Measurements from ENCODE around the gene CLPTM1. TPM values are rescaled to one million over a fixed set of nuclear protein-coding genes. Genes with fewer than 3 reads are reported as not detected.

CLPTM1 gene
- total and polyA plus RNA-seq, 2 donors from 2014 or later, result 107 to 142 TPM

DNA sequence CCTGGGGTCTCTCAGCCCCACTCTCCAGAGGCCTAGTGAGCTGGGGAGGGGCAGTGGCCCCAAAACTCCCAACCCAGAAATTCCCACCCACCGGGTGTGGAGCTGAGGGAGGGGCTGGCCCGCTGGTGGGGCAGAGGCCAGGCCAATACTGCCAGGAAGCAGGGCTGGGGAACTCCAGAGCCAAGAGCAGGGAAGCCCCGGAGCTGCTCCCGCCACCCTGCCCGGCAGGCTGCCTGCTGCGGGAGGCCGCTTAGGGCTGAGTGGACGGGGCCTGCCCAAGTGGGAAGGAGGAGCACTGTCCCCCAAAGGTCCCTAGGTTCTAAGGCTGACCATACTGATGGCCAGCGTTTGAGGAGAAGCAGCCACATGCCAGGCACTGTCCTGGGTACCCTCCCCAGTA lies 33.1 kb downstream of the CLPTM1 start:
- Histone ChIP-seq H3K9me3 (ENCODE audit: control insufficient read depth in 2 of 3, insufficient read depth in 1 of 3, low read length in 3 of 3) (no peaks in the 10 kb centered on the region), H3K4me1 (ENCODE audit: control insufficient read depth in 2 of 3, insufficient read depth in 2 of 3, low read depth in 1 of 3, low read length in 3 of 3) (no peaks in the 10 kb centered on the region), H3K9ac (ENCODE audit: low read length in 3 of 3) (no peak overlapping the region), H3K27me3 (ENCODE audit: control insufficient read depth, insufficient read depth, low read length) (no peaks in the 10 kb centered on the region), H3K4me3 (ENCODE audit: low read length in 3 of 3) (no peak overlapping the region), H3K27ac (ENCODE audit: low read depth in 2 of 2, low read length in 2 of 2) (no peak overlapping the region), H3K36me3 (ENCODE audit: control insufficient read depth in 2 of 3, insufficient read depth in 3 of 3, low read length in 3 of 3) (peaks cover 0 to 34% (median 25%) of the 10 kb centered on the region in 3 donors)
- no peak for FAIRE-seq
- intact Hi-C loops (cut with DNase I), result no loop called here
- DNase-seq, result no peak
- TF ChIP-seq, protein P1, sequence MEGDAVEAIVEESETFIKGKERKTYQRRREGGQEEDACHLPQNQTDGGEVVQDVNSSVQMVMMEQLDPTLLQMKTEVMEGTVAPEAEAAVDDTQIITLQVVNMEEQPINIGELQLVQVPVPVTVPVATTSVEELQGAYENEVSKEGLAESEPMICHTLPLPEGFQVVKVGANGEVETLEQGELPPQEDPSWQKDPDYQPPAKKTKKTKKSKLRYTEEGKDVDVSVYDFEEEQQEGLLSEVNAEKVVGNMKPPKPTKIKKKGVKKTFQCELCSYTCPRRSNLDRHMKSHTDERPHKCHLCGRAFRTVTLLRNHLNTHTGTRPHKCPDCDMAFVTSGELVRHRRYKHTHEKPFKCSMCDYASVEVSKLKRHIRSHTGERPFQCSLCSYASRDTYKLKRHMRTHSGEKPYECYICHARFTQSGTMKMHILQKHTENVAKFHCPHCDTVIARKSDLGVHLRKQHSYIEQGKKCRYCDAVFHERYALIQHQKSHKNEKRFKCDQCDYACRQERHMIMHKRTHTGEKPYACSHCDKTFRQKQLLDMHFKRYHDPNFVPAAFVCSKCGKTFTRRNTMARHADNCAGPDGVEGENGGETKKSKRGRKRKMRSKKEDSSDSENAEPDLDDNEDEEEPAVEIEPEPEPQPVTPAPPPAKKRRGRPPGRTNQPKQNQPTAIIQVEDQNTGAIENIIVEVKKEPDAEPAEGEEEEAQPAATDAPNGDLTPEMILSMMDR (IDR thresholded peaks at IDR 0.05; ENCODE audit: borderline replicate concordance, extremely low read depth, insufficient read depth), result no peak

DNA sequence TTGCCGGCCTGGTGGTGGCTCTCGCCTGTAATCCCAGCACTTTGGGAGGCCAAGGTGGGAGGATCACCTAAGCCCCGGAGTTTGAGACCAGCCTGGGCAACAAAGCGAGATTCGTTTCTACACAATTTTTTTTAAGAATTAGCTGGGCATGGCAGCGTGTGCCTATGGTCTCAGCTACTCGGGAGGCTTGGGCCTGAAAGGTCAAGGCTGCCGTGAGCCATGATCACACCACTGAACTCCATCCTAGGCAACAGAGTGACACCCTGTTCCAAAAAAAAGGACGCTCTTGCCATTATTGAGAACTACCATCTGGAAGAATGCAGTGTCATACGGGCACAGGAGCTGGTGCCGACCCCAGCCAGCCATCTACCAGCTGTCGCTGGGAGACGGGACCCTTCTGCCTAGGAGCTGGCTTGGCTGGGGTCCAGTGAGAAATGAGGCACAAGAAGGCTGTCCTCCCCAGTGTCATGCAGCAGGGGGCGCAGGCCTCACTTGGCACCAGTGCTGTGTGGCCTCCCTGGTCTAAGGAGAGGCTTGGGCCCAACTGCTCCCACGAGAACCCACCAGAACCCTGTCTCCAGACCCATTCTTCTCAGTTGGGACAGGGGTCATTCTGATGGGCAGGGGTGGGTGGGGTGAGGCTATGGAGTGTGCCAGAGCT lies 33.8 kb downstream of the CLPTM1 start:
- no peak overlapping the region for H3K9ac ChIP-seq (ENCODE audit: low read length in 3 of 3)
- no peak overlapping the region for H3K27ac ChIP-seq (ENCODE audit: low read depth in 2 of 2, low read length in 2 of 2)
- H3K4me3 ChIP-seq (ENCODE audit: low read length in 3 of 3), result no peak overlapping the region
- intact Hi-C loops (cut with DNase I), result no loop called here
- H3K36me3 ChIP-seq (ENCODE audit: control insufficient read depth in 2 of 3, insufficient read depth in 3 of 3, low read length in 3 of 3), result peaks cover 0 to 34% (median 25%) of the 10 kb centered on the region in 3 donors
- H3K9me3 ChIP-seq (ENCODE audit: control insufficient read depth in 2 of 3, insufficient read depth in 1 of 3, low read length in 3 of 3), result no peaks in the 10 kb centered on the region
- peak; percentile 37 to 83 (median 54) for DNase-seq
- TF ChIP-seq, protein P1 (IDR thresholded peaks at IDR 0.05; ENCODE audit: borderline replicate concordance, extremely low read depth, insufficient read depth), result peak; percentile 39
- no peaks in the 10 kb centered on the region for H3K4me1 ChIP-seq (ENCODE audit: control insufficient read depth in 2 of 3, insufficient read depth in 2 of 3, low read depth in 1 of 3, low read length in 3 of 3)
- H3K27me3 ChIP-seq (ENCODE audit: control insufficient read depth, insufficient read depth, low read length), result no peaks in the 10 kb centered on the region
- no peak for FAIRE-seq

DNA sequence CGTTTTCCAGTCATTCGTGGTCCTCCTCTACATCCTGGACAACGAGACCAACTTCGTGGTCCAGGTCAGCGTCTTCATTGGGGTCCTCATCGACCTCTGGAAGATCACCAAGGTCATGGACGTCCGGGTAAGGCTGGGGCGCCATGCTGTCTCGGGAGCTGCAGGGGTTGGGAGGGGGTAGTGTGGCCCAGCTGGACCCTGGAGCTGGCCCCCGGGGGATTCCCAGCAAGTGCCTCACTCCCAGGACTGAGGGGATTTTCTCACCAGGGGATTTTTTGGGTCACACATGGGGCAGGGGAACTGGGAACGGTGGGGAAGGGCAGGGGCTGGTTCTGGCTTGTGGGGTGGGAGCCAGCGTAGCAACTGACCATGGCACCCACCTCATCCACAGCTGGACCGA lies 35.3 kb downstream of the CLPTM1 start:
- H3K9ac ChIP-seq (ENCODE audit: low read length in 3 of 3), result no peak overlapping the region
- no peak for FAIRE-seq
- H3K27me3 ChIP-seq (ENCODE audit: control insufficient read depth, insufficient read depth, low read length), result no peaks in the 10 kb centered on the region
- TF ChIP-seq, protein P1 (IDR thresholded peaks at IDR 0.05; ENCODE audit: borderline replicate concordance, extremely low read depth, insufficient read depth), result no peak
- H3K36me3 ChIP-seq (ENCODE audit: control insufficient read depth in 2 of 3, insufficient read depth in 3 of 3, low read length in 3 of 3), result peaks cover 0 to 26% (median 21%) of the 10 kb centered on the region in 3 donors
- DNase-seq, result no peak
- intact Hi-C loops (cut with DNase I), result no loop called here
- no peaks in the 10 kb centered on the region for H3K9me3 ChIP-seq (ENCODE audit: control insufficient read depth in 2 of 3, insufficient read depth in 1 of 3, low read length in 3 of 3)
- H3K27ac ChIP-seq (ENCODE audit: low read depth in 2 of 2, low read length in 2 of 2), result no peak overlapping the region
- no peak overlapping the region for H3K4me3 ChIP-seq (ENCODE audit: low read length in 3 of 3)
- H3K4me1 ChIP-seq (ENCODE audit: control insufficient read depth in 2 of 3, insufficient read depth in 2 of 3, low read depth in 1 of 3, low read length in 3 of 3), result no peaks in the 10 kb centered on the region

All from kidney (tissue), 14 donors.